Measurements from ENCODE around the gene CRELD1.

DNA sequence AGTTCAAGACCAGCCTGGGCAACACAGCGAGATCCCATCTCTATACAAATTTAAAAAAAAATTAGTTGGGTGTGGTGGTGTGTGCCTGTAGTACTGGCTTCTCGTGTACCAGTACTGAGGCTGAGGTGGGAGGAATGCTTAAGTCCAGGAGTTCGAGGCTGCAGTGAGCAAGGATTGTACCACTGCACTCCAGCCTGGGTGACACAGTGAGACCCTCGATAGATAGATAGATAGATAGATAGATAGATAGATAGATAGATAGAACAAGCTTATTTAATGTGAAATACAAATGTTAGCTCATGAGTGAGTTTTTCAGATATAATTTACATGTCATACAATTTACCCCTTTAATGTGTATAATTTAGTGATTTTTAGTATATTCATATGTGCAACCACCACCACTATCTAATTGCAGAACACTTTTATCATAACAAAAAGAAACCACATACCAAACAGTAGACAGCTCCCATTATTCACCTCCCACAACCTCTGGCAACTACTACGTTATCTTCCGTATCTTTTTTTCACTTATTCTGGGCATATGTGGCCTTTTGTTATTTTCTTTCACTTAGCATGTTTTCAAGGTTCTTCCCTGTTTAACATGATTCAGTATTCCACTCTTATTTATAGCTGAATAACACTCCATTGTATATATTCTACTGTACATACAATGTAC, 31.7 kb downstream of the CRELD1 start:
- TF ChIP-seq, protein P1, sequence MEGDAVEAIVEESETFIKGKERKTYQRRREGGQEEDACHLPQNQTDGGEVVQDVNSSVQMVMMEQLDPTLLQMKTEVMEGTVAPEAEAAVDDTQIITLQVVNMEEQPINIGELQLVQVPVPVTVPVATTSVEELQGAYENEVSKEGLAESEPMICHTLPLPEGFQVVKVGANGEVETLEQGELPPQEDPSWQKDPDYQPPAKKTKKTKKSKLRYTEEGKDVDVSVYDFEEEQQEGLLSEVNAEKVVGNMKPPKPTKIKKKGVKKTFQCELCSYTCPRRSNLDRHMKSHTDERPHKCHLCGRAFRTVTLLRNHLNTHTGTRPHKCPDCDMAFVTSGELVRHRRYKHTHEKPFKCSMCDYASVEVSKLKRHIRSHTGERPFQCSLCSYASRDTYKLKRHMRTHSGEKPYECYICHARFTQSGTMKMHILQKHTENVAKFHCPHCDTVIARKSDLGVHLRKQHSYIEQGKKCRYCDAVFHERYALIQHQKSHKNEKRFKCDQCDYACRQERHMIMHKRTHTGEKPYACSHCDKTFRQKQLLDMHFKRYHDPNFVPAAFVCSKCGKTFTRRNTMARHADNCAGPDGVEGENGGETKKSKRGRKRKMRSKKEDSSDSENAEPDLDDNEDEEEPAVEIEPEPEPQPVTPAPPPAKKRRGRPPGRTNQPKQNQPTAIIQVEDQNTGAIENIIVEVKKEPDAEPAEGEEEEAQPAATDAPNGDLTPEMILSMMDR (IDR thresholded peaks at IDR 0.05), result no peak
- TF ChIP-seq POLR2A (IDR thresholded peaks at IDR 0.05), result no peak

Measured in esophagus squamous epithelium (tissue), 4 donors.